NB4 (cell line): Measurements from ENCODE around the gene SMARCC2.

ENCODE experiments used
- CTCF ChIP-seq: IDR thresholded peaks from one replicate; pipeline ENCODE4 v1.5.1; 2012; ENCODE audit warnings: low read depth, low read length
- MAX ChIP-seq: IDR thresholded peaks from 2 replicates; pipeline ENCODE4 v1.6.1; 2011; ENCODE audit warnings: low read depth, low read length
- MYC ChIP-seq: IDR thresholded peaks from 2 replicates; pipeline ENCODE4 v1.6.1; 2011; ENCODE audit warnings: low read depth, low read length
- POLR2A ChIP-seq: IDR thresholded peaks from 2 replicates; pipeline ENCODE4 v1.6.1; 2011; ENCODE audit warnings: mild to moderate bottlenecking; ENCODE audit not compliant: insufficient read length; ENCODE audit errors: extremely low read depth

- TF ChIP-seq CTCF (no peak), MYC (no peak), POLR2A (no peak), MAX (no peak)
These were observed 16.4 kb downstream of the SMARCC2 start for GRCh38 chr12:56172839-56173238.
